GM19035 (cell line): ENCODE measurements around the gene RXRB.
"Not testable (repeated sequence)": the region's sequence is repeated elsewhere in the genome, so short reads cannot be mapped to it uniquely, and the experiment has no call there.

ENCODE experiments used
- ATAC-seq: cut with Tn5 transposase; IDR thresholded peaks from one replicate; pipeline ENCODE4 v1.9.1; 2021; ENCODE audit not compliant: unreplicated experiment

Gene RXRB

GRCh38 chr6:33200219-33201146, at the start of gene RXRB, which contains the start of gene SLC39A7:
TSS of gene RXRB (minus strand) at chr6:33200665. CDS start at chr6:33200476, 189 bp downstream.
TSS of gene SLC39A7 (plus strand) at chr6:33200867. CDS start at chr6:33201246, 379 bp downstream.
- peak; percentile 60 for ATAC-seq

DNA sequence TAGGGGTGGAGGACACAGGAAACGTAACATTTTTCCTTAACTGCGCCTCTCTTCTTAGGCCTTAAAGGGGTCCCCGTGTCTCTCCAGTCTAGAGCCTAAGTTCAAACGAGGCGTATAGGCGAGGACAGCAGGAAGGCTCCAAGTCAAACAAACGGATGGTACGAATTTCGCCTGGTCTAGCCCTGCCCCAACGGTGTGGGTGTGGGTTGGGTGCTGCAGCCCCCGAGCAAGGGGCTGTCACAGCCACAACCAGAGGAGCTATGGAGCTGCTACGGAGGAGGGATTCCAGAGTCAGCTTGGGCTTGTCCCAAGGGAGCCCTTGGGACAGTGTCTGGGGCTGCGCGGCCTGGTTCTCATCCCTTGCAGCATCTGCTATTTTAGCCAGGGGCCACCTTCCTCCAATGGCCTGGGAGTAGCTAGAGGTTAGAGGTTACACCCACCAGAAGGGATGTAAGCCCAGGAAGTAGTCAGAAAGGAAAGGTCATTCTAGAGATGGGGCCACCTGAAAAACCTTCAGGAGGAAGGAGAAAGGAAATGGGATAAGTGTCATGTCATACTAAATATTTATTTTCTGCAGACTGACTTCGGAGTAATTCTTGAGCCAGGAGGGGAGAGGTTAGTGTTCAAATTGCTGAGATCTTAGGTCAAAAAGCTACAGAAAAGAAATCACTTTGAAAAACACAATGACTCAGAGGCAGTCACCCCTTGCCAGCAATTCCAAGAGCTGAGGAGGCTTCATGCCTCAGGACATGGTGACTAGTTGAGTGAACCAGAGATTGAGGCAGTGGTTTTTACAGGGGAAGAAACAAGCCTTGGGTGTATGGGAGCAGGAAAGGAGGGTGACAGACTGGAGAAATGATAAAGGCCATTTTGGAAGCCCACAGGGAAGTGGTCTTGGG, 49.5 kb upstream of the RXRB start:
- no peak for ATAC-seq

GRCh38 chr6:33248932-33249731, 48.7 kb upstream of the RXRB start:
- ATAC-seq = peak; percentile 89

DNA sequence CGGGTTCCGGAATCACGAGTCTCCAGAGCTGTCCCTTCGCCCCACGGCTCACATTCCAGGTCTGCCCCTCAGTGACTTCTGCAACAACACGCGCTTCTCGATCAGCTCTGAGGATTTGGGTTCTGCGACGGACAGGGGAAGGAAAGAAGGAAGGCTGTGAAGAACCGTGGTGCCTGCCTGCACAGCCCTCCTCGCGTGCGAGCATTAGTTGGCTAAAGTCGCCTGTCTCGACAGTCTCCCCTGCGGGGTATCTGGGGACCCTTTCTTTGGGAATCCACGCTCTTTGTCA, 48.1 kb upstream of the RXRB start:
- no peak for ATAC-seq

GRCh38 chr6:33247977-33248642, 47.6 kb upstream of the RXRB start:
- no peak for ATAC-seq

DNA sequence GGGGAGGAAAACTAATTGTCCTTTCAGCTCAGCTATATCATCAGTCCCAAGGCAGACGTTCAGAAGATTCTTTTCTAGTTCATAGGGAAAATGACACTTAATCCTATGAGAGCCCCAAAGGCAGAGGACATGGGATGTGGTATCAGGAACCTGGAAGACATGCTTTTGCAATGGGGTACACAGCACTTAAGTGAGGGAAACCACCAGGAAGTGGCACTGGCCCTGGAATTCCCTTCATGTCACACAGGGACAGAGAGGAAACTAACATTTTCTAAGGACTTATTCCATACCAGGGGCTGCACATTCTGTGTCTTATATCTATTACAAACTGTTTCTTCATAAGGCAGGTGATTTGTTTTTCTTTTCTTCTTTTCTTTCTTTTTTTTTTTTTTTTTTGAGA, 43.0 kb upstream of the RXRB start:
- no peak for ATAC-seq

DNA sequence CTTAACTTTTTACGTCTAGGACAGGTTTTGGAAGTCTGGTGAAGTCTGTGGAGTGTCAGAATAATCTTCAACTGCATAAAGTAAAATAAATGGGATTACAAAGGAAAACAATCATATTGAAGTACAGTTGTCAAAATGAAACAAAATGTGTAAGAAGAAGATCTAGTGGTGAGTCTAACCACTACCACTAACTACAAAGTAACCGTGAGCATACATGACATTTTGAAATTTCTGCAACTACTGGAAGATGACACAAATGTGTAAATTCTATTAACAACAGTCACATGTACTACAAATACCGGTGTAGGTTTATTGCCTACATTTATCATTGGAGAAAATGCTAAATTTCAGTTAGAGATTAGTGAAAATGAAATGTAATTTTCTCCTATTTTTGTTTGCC, 41.5 kb upstream of the RXRB start:
- no peak for ATAC-seq

GRCh38 chr6:33237741-33238140, 37.3 kb upstream of the RXRB start:
- ATAC-seq = no peak

DNA sequence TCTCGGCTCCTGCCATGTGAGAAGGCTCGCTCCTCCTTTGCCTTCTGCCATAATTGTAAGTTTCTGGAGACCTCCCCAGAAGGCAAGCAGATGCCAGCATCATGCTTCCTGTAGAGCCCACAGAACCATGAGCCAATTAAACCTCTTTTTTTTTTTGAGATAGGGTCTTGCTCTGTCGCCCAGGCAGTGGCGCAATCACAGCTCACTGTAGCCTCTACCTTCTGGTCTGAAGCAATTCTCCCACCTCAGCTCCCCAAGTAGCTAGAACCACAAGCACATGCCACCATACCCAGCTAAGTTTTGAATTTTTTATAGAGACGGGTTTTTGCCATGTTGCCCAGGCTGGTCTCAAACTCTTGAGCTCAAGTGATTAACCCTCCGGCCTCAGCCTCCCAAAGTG, 36.4 kb upstream of the RXRB start:
- no peak for ATAC-seq

DNA sequence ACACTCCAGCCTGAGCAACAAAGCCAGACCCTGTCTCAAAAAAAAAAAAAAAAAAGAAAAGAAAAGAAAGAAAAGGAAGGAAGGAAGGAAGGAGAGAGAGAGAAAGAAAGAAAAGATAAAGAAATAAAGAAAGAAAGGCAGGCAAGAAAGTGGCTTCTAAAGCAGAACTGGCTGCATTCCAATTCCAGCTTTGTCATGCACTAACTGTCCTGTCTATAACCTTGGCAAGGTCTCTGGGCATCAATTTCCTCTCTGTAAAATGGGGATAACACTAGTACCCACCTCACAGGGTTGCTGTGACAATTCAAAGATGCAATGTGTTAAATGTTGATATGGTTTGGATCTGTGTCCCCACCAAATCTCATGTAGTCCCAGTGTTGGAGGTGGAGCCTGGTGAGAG, 35.9 kb upstream of the RXRB start:
- no peak for ATAC-seq

DNA sequence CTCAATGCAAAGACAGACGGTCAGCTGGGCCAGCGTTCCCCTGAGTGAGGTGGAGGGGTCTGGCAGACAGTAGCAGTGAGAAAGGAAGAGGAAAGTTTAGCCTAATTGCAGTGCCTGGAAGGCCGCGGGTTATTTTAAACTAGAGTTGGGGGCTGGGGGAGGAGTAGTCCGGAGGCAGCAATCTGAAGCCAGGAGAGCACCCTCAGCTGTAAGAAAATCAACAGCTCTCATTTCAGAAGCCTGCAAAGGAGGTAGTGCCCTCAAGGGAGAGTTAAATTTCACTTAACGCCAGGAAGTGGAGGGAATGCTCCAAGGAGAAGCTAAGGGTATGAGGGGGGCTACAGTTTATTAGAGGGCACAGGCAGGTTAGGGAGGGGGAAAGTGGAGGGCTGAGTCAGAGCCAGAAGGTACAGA, 34.8 kb upstream of the RXRB start:
- no peak for ATAC-seq

DNA sequence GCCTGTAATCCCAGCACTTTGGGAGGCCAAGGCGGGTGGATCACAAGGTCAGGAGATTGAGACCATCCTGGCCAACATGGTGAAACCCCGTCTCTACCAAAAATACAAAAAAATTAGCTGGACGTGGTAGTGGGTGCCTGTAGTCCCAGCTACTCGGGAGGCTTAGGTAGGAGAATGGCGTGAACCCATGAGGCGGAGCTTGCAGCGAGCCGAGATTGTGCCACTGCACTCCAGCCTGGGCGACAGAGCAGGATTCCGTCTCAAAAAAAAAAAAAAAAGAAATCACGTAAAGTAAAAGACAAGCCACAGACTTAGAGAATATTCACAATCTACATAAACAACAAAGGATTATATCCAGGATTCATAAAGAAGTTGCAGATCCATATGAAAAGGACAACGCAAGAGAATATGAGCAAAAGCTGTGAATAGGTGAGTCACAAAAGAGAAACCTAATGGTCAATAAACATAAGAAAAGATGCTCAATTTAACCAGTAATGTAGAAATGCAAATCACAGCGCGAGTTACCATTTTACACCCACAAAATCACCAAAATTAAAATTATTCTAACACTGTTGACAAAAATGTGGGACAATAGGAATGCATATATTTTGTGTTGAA, 26.1 kb upstream of the RXRB start:
- ATAC-seq = not testable (repeated sequence)

DNA sequence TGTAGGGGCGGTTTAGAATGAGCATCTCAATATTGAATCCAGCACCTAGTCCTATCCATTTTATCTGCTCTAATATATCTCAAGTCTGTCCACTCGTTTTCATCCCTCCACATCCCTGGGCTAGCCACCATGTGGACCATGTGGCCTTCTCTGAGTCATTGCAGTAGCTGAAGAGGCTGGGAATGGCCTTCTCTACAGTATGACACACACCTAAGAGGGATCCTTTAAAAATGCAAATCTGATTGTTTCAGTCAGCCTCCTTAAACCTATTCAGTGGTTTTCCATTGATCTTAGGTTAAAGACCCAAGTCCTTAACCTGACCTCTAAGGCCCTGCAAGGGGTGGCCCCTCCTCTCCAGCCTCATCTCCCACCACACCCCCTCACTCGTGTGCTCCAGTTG, 17.2 kb upstream of the RXRB start:
- no peak for ATAC-seq

DNA sequence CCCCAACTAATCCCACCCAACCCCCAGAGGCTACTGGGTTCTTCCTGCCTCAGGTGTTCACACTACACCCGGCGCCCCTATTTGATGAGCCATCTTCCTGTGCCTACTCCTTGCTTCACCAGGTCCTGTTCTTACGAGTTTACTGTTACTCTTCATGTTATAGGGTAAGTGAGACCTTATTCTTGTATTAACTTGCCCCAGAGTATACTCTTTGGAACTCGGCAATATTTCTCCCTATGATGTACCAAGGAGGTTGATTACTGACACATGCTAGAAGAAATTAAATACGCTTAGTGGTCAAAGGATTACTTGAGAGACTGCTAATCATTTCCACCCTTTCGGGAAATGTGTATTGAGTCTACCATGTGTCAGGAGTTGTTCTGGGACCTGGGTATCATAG, 16.8 kb upstream of the RXRB start:
- no peak for ATAC-seq

GRCh38 chr6:33216117-33216649, 15.7 kb upstream of the RXRB start:
- ATAC-seq = no peak

- ATAC-seq = no peak
Observed at GRCh38 chr6:33215271-33216116, 15.0 kb upstream of the RXRB start.

DNA sequence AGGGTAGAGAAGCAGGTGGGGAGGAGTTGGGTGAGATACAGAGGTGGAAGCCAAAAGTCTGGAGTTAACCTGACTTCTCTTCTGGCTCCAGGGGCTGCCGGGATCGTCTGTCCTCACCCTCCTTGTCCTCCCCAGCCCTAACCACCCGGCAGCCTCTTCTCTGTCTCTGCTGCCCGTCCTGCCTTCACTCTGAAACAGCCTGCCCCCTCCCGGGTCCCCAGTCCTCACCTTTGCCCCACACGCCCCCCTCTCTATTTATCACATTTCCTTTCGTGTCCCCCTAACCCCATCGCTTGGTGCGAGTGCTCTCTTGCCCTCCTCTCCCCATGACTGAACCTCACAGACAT, 13.5 kb upstream of the RXRB start:
- ATAC-seq = no peak

DNA sequence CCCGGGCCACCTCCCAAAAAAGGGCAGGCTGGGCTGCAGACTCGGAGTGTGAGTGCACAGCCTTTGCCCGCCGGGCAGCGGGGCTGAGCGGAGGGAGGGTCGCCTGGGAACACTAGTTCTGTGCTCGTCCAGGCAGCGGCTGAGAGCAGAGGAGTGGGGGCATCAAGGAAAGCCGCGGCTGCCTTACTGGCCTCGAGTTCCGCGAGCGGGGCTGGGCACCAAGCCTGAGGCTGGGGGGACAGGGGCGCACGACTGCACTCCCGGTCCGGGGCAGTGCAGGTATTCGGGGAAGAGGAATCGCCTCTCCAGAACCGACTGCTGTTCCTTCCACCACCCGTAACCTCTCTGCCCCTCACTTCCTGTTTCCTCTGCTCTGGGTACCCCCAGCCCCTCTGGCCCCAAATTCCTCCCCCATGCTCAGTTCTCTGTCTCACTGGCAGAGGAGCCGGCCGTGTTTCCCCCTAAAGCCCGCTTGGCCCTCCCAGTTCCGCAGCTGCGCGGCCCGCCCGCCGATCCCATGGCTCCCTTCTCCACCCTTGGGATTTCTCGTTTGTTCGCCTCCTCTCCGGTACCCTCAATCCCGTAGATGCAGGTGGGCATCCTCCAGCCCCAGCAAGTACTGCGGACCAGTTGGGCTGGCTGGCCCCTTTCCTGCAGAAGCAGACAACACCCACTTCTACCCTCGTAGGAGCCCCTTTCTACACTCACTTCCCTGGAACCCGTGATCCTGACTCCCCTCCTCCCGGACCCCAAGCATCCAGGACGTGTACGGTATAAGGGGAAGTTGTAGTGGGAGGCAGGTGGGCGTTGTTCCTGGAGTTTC, 12.9 kb upstream of the RXRB start:
- no peak for ATAC-seq
